CD4-positive, alpha-beta T cell treated with Interleukin-6 for 4 hours (primary cell): Measurements from ENCODE around the gene LCE1F.

Source experiments
- DNase-seq: peaks from one replicate; pipeline ENCODE4 v3.0.0-alpha.2; 2020; ENCODE audit warnings: mixed read lengths

The LCE1F gene

DNA sequence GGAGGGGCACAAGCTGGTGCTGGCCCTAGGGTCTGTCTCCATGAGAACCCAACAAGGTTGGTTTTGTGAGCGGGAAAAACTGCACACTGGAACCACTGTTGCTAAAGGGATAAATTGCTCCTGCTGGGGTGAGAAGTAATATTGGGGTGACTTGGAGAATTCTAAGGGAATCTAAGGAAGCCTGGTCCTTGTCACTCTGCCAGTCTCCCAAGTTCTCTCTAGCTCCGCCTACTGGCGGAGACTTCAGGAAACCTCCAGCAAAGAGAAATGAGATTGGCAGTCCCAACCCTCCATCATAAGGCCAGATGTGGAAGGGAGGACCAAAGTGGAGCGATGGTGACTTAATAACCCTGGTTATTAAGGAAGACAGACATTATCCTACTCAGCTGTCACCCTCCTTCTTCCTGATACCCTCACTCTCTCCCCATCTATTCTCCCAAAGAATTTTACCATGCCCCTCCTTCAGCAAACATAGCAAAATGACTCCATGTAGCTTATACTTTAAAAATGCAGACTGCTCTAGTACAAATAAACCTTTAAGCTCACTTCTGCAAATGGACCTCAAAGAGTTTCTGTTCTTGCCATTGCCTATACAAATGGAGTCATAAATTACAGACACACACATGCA lies 2.7 kb downstream of the LCE1F start:
- DNase-seq = no peak

DNA sequence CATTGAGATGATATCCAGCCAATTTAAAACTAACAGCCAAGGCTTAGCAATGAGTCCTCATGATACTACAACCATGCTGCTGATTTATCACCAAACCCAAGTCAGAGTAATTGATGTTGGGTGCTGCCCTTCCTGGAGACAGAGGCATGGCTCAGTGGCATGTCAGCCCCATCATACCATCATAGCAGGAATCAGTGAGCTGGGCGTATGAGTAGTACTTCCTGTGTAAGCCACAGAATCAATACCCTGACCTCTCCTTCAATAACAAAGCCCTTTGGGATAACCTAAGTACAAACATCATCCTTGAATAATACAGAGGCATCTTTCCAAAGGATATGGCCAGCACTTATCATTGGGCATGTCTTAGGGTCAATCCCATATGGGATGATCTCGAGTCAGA lies 8.2 kb downstream of the LCE1F start:
- no peak for DNase-seq

- no peak for DNase-seq
Measured at GRCh38 chr1:152786077-152786476, 11.1 kb downstream of the LCE1F start, which contains the start of gene LCE1E. LCE1E (plus strand) TSS chr1:152786257; CDS start chr1:152787300, 1,043 bp downstream.

DNA sequence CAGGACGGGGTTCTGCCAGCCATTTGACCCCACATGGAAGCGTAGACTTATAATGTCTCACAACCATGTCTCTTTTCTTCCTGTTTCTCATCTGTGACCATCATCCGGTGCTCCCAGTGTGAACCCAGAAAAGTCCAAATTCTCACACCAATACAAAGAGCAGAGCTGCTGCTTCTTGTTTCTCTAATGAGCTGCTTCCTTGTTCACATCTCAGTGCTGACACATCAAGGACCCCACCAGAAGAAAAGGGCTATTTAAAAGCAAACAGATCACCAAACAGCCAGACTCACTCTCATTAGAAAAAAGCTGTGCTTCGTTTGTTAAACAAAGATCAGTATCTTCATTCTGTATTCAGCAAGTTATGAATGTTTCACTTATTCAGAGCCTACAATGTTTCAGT lies 20.7 kb downstream of the LCE1F start:
- no peak for DNase-seq

DNA sequence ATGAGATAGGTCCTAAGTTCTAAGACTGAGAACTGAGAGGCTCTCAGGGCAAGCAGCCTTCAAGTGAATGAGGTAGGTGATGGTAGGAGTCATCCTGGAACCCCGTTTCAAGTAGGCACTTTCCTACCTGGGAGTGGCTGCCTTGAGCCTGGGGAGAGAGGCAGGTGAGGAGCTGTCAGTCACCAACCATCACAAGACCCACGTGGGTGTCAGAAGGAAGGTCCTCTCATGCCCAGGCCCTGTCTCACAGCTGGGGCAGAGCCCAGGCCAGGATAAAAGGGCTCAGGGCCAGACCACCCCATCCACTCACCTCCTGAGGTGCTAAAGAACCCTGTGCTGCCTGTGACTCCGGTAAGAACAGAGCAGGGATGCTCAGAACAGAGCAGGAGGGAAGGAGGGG lies 21.5 kb downstream of the LCE1F start, which contains the start of gene LCE1D:
LCE1D (plus strand) TSS at position 301 of the 400 bp plus-strand sequence. CDS start 1,074 bp downstream, outside the sequence.
- DNase-seq = no peak

GRCh38 chr1:152801333-152801732 lies 26.4 kb downstream of the LCE1F start:
- no peak for DNase-seq

DNA sequence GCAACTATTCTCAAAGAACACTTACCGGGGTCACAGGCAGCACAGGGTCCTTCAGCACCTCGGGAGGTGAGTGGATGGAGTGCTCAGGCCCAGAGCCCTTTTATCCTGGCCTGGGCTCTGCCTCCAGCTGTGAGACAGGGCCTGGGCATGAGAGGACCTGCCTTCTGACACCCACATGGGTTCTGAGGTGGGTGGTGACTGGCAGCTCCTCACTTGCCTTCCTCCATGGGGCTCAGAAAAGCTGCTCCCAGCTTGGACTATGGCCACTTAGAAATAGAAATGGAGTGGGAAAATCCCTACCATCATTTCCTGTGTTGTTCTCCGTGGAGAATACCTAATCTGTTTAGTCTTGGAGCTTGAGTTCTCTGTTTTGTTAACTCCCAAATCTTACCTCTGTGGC lies 31.6 kb downstream of the LCE1F start, which contains the start of gene LCE1C:
LCE1C (minus strand) TSS at position 76 of the 400 bp plus-strand sequence. CDS start 1,173 bp downstream, outside the sequence.
- DNase-seq = no peak

GRCh38 chr1:152811050-152811449 lies 36.1 kb downstream of the LCE1F start:
- DNase-seq = no peak

DNA sequence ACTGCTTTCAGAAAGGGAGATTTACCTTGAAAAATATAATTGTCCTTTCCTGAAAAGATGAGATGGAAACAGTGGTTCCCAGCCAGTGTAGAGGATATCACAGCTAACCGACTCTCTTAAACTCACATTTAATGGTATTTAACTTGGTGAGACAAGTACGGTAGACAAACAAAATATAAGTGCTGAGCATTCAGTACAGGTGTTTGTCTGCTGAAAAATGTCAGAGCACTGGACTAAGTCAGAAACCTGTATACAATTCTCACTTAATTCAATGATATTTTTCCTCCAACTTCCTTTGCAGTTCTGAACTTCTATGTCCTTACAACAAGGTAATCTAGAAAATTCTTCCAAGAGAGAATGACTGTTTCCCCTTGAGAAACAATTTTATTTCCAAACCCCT lies 36.7 kb downstream of the LCE1F start, which contains the start of gene LCE1B:
LCE1B (plus strand) TSS at position 301 of the 400 bp plus-strand sequence. CDS start 476 bp downstream, outside the sequence.
- no peak for DNase-seq

GRCh38 chr1:152817309-152817708 lies 42.4 kb downstream of the LCE1F start:
- DNase-seq = no peak

DNA sequence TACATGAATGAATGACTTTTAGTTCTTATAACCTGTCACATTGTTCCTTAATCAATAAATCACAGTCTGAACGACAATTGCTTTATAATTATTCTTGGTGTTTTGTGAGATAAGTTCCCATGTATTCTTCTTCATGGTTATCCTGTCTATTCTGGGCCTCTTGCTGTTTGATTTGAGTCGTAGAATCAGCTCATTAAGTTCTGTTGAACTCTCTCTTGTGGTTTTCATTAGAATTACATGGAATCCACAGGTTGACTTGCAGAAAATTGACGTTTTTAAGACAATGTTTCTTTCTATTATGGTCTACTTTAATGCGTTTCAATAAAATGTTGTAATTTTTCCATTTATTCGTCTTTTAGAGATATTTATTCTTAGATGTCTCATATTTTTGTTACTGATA lies 48.4 kb downstream of the LCE1F start:
- DNase-seq = no peak

DNA sequence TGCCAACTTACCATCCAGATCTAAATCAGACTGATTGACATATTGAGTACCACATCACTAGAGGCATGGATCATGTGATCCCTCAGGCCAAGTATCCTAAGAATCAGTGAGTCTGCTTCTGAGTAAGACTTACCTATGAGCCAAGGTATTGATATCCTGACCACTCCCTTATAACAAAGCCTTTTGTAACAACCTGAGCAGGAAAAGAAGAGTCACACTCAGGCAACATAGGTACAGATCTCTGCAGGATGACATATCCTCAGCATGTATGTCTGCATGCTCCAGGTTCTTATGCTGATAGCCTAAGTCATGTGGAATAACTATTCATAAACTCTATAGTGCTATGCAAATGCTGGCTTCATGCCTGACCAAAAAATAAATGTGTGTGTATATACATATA lies 50.0 kb downstream of the LCE1F start:
- no peak for DNase-seq
